GM18499 (cell line): ENCODE data around the gene RNF214.
"Not testable (repeated sequence)": the region's sequence is repeated elsewhere in the genome, so short reads cannot be mapped to it uniquely, and the experiment has no call there.

Experiments
- ATAC-seq: cut with Tn5 transposase; IDR thresholded peaks from one replicate; pipeline ENCODE4 v1.9.1; 2021; ENCODE audit warnings: moderate number of reproducible peaks; ENCODE audit not compliant: insufficient read depth, unreplicated experiment

Gene RNF214

GRCh38 chr11:117197516-117198456, 34.7 kb upstream of the RNF214 start:
- ATAC-seq = no peak

- ATAC-seq = no peak
Observed at GRCh38 chr11:117198613-117199012, 33.9 kb upstream of the RNF214 start.

- no peak for ATAC-seq
Observed at GRCh38 chr11:117199053-117199915, 33.2 kb upstream of the RNF214 start, which contains the start of gene TAGLN. Gene TAGLN, plus strand, starts transcription at chr11:117199370. Its CDS starts 3,644 bp downstream, at chr11:117203014.

GRCh38 chr11:117199916-117200812, 32.3 kb upstream of the RNF214 start:
- no peak for ATAC-seq

GRCh38 chr11:117200813-117201657, 31.4 kb upstream of the RNF214 start:
- ATAC-seq = no peak

- ATAC-seq = no peak
Observed at GRCh38 chr11:117201658-117202305, 30.7 kb upstream of the RNF214 start.

GRCh38 chr11:117202386-117203068, 29.9 kb upstream of the RNF214 start:
- no peak for ATAC-seq

GRCh38 chr11:117203069-117203407, 29.4 kb upstream of the RNF214 start:
- no peak for ATAC-seq

GRCh38 chr11:117204283-117205080, 28.0 kb upstream of the RNF214 start:
- no peak for ATAC-seq

- ATAC-seq = no peak
Observed at GRCh38 chr11:117205211-117205818, 27.2 kb upstream of the RNF214 start.

GRCh38 chr11:117206111-117206510, 26.4 kb upstream of the RNF214 start:
- not testable (repeated sequence) for ATAC-seq

GRCh38 chr11:117206859-117207258, 25.6 kb upstream of the RNF214 start:
- ATAC-seq = not testable (repeated sequence)

GRCh38 chr11:117207481-117207880, 25.0 kb upstream of the RNF214 start:
- ATAC-seq = not testable (repeated sequence)

- ATAC-seq = not testable (repeated sequence)
Observed at GRCh38 chr11:117208710-117209109, 23.8 kb upstream of the RNF214 start.

- ATAC-seq = not testable (repeated sequence)
Observed at GRCh38 chr11:117209351-117210125, 22.9 kb upstream of the RNF214 start.

GRCh38 chr11:117210620-117211019, 21.9 kb upstream of the RNF214 start:
- no peak for ATAC-seq
